Measurements from ENCODE around the gene COL18A1.

COL18A1 gene

DNA sequence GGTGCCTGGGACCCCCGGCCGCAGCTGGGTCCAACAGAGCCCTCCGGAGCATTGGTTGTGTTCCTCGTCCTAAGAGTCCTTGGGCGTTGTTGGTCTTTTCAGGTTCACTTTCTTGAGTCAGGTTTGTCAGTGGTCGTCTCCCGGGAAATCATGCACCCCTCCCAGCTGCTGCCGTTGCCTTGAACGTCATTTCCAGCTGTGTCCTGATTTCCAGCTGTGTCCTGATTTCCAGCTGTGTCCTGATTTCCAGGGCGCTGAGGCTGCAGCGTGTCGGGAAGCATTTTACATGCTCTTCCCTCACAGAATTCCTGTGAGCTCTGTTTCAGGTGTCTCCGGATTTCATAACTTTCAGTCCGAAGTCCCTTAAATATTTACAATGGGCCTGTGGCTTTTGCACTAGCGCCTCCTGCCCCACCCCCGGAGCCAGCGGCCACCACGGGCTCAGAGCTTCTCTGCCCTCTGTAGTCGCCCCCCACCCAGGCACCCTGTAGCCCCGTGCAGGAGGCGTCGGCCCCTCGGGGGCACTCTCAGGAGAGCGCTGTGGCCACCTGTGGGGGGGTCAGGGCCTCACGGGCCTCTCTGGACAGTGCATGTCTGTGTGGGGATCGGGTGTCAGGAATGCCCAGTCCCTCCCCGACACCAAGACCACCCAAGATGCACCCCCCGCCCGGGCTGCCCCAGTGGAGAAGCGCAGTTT is 66.7 kb downstream of the COL18A1 start:
- TF ChIP-seq, protein P1, sequence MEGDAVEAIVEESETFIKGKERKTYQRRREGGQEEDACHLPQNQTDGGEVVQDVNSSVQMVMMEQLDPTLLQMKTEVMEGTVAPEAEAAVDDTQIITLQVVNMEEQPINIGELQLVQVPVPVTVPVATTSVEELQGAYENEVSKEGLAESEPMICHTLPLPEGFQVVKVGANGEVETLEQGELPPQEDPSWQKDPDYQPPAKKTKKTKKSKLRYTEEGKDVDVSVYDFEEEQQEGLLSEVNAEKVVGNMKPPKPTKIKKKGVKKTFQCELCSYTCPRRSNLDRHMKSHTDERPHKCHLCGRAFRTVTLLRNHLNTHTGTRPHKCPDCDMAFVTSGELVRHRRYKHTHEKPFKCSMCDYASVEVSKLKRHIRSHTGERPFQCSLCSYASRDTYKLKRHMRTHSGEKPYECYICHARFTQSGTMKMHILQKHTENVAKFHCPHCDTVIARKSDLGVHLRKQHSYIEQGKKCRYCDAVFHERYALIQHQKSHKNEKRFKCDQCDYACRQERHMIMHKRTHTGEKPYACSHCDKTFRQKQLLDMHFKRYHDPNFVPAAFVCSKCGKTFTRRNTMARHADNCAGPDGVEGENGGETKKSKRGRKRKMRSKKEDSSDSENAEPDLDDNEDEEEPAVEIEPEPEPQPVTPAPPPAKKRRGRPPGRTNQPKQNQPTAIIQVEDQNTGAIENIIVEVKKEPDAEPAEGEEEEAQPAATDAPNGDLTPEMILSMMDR (IDR thresholded peaks at IDR 0.05; ENCODE audit: low read depth, low read length), result no peak
- H3K4me3 ChIP-seq (ENCODE audit: low read depth, low read length), result no peak overlapping the region
- DNase-seq (ENCODE audit: low read depth, low spot score), result peak; percentile 87
- in situ Hi-C loops (cut with HindIII; ENCODE audit: low sequenced_read_pairs), result no loop called here

DNA sequence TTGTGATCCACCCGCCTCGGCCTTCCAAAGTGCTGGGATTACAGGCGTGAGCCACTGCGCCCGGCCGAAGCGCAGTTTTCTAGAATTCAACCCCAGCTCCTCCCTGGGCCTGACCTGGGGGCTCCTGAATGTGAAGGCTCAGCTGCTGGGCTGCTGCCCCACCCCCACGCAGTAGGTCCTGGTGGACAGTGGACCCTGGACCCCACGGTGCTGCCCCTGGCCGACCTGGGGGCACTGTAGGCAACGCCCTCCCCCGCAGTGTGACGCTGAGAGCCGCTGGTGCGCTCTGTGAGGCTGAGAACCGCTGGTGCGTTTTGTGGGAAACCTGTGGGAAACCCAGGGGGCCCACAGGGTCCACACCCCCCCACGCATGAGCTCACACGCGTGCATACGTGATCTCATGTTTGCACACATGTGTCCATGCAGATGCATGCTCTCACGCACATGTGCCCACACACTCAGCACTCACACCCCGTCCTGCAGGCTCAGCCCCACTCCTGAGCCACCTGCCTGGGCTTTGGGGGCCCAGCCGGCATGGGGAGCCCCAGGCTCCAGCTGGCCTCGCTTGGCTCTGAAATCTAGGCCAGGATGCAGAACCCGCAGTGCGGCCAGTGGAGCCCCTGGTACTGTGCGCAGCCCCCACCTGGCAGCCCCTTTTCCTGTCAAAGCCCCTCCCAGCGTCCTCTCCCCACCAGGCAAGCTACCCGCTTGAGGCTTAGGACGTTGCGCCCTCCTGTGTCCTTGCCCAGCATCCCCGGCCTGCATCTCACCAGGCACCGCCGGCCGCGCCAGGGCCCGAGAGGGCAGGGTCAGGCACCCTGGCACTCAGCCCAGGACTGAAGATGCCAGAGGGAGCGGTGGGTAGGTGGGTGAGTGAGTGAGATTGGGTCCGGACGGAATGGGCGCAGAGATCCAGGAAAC is 67.7 kb downstream of the COL18A1 start:
- H3K4me3 ChIP-seq (ENCODE audit: low read depth, low read length), result no peak overlapping the region
- in situ Hi-C loops (cut with HindIII; ENCODE audit: low sequenced_read_pairs), result no loop called here
- TF ChIP-seq, protein P1 (IDR thresholded peaks at IDR 0.05; ENCODE audit: low read depth, low read length), result no peak
- no peak for DNase-seq (ENCODE audit: low read depth, low spot score)

DNA sequence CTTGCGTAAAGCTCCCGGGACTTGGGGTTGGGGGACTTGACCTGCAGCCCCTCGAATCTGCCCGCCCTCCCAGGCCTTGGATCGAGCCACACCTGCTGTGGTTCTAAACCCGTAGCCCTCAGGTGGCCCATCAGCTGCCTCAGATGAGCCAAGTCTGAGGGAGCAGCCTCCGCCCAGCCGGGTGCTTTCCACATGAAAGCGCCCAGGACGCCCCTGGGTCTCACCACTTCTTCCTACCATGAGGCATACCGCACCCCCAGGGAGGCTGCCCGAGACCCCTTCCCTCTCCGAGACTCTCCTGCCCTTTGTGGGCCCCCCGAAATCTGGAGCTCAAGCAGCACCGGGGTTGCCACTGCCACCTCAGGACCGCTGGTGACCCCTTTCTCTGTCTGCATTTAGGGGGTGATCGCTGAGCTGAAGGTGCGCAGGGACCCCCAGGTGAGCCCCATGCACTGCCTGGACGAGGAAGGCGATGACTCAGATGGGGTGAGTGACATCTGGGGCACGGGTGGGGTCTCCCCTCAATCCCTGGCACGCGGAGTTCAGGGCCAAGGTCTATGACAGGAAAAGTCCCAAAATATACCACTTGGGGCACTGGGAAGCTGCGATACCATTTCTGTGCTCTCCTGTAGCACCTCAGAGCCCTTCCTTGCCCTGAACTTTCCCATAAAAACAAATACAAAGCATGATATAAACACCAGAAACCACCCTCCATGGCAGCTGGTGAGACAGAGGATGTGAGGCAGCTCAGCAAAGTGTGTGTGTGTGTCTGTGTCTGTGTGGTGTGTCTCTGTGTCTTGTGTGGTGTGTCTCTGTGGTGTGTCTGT is 68.7 kb downstream of the COL18A1 start:
- DNase-seq (ENCODE audit: low read depth, low spot score), result no peak
- TF ChIP-seq, protein P1 (IDR thresholded peaks at IDR 0.05; ENCODE audit: low read depth, low read length), result no peak
- in situ Hi-C loops (cut with HindIII; ENCODE audit: low sequenced_read_pairs), result no loop called here

DNA sequence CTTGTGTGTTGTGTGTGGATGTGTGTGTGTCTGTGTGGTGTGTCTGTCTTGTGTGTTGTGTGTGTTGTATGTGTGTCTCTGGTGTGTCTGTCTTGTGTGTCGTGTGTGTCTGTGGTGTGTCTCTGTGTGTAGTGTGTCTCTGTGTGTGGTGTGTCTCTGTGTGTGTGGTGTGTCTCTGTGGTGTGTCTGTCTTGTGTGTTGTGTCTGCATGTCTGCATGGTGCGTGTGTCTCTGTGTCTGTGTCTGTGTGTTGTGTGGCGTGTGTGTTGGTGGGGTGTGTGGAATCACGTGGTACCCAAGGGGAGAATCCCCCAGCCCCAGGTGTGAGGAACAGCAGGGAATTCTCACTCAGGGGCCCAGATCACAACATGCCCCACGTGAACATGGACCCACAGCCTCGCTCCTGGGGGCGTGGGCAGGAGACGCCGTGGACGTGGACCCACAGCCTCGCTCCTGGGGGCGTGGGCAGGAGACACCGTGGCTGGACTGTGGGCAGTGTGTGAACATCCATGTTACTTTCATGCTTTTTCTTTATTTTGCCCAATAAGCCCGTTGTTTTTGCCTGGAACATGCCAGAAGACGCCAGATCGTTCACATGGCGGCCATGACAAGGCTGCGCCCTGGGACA is 69.5 kb downstream of the COL18A1 start:
- in situ Hi-C loops (cut with HindIII; ENCODE audit: low sequenced_read_pairs), result no loop called here
- TF ChIP-seq, protein P1 (IDR thresholded peaks at IDR 0.05; ENCODE audit: low read depth, low read length), result no peak
- H3K4me3 ChIP-seq (ENCODE audit: low read depth, low read length), result no peak overlapping the region
- no peak for DNase-seq (ENCODE audit: low read depth, low spot score)

More for the DNA sequence above, 68.7 kb downstream of the COL18A1 start:
- no peak overlapping the region for H3K4me3 ChIP-seq (ENCODE audit: low read depth, low read length)

DNA sequence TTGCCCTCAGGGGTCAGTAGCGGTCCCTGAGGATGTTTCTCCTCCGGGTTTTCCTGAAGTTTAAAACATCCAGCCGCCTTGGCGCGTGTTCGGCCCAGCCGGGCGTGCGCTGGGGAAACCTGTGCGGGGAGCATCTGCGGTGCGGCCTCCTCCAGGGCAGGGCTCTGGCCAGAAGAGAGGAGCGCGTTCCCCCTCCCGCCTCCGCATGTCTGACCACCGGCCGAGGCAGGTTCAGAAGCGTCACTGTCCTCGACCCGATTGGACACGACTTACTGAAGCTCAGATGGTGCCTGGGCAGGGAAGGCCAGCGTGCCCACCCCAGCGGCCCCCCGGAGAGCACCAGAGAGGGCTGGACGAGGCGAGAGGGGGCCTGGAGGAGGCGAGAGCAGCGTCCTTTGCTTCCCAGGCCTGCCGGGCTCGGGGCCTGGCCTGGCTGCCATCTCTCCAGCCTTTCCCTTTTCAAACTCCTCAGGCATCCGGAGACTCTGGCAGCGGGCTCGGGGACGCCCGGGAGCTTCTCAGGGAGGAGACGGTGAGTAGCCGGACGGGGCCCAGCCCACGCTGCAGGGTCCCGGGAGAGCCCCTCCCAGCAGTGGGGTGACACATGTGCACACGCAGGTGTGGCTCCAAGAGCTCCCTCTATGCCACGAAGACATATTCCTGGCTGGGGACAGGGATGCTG is 70.2 kb downstream of the COL18A1 start:
- no peak for DNase-seq (ENCODE audit: low read depth, low spot score)
- TF ChIP-seq, protein P1 (IDR thresholded peaks at IDR 0.05; ENCODE audit: low read depth, low read length), result no peak
- H3K4me3 ChIP-seq (ENCODE audit: low read depth, low read length), result no peak overlapping the region
- in situ Hi-C loops (cut with HindIII; ENCODE audit: low sequenced_read_pairs), result no loop called here
